Kidney epithelial cell (primary cell): ENCODE measurements around the gene CUX1. TPM values are rescaled to one million over a fixed set of nuclear protein-coding genes. Genes with fewer than 3 reads are reported as not detected.

Experiments used
- DNase-seq: peaks from one replicate; pipeline ENCODE4 v3.0.0-alpha.2; 2010; ENCODE audit warnings: low read depth
- H3K27me3 ChIP-seq: 2 replicates; pipeline ENCODE4 v1.6.0; 2011; ENCODE audit warnings: low read length; ENCODE audit not compliant: control insufficient read depth, insufficient read depth
- H3K36me3 ChIP-seq: 2 replicates; pipeline ENCODE4 v1.5.1; 2011; ENCODE audit warnings: low read length; ENCODE audit not compliant: control insufficient read depth, insufficient read depth
- H3K4me3 ChIP-seq: 2 replicates; pipeline ENCODE4 v1.5.1; 2011; ENCODE audit warnings: low read depth, mild to moderate bottlenecking, control low read depth, low read length
- total RNA-seq: library from RNA; depleted of rRNA; stranded (reverse); fragments of >200 nt; gene quantifications from 2 replicates; pipeline ENCODE4 v1.2.3, GENCODE V29; 2015
- TF ChIP-seq, protein P1 (sequence below): IDR thresholded peaks from 2 replicates; pipeline ENCODE4 v1.5.1; 2011; ENCODE audit warnings: mild to moderate bottlenecking, moderate library complexity, low read length, control low read depth, inconsistent platforms; ENCODE audit not compliant: insufficient read depth, poor library complexity, severe bottlenecking

Gene CUX1
- total RNA-seq, 1 donor from 2014 or later, result 56.7 TPM

GRCh38 chr7:101933688-101934121 is 116.3 kb downstream of the CUX1 start:
- Histone ChIP-seq H3K4me3 (no peak overlapping the region), H3K36me3 (no peaks in the 10 kb centered on the region), H3K27me3 (no peaks in the 10 kb centered on the region)
- no peak for DNase-seq
- TF ChIP-seq, protein P1, sequence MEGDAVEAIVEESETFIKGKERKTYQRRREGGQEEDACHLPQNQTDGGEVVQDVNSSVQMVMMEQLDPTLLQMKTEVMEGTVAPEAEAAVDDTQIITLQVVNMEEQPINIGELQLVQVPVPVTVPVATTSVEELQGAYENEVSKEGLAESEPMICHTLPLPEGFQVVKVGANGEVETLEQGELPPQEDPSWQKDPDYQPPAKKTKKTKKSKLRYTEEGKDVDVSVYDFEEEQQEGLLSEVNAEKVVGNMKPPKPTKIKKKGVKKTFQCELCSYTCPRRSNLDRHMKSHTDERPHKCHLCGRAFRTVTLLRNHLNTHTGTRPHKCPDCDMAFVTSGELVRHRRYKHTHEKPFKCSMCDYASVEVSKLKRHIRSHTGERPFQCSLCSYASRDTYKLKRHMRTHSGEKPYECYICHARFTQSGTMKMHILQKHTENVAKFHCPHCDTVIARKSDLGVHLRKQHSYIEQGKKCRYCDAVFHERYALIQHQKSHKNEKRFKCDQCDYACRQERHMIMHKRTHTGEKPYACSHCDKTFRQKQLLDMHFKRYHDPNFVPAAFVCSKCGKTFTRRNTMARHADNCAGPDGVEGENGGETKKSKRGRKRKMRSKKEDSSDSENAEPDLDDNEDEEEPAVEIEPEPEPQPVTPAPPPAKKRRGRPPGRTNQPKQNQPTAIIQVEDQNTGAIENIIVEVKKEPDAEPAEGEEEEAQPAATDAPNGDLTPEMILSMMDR, result no peak

DNA sequence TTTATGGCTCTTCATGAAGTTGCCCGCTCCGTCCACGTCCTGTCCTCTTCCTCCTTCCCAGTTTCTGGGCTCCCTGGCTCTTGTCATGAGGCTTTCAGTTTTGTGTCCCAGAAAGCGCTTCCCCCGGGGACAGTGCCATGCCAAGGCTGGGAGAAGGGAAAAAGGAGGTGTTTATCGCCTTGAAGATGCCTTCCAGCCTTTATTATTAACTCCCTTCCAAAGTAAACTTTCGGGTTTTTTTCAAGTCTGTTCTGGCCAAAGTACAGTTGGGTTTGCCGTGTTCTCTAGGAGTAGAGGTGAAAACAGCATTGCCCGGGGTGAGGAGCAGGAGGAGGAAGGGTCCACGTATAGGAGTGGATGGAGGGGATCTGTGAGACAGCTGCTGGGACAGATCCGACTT is 117.2 kb downstream of the CUX1 start:
- DNase-seq, result no peak
- no peak overlapping the region for H3K4me3 ChIP-seq
- no peaks in the 10 kb centered on the region for H3K36me3 ChIP-seq
- TF ChIP-seq, protein P1, result no peak
- no peaks in the 10 kb centered on the region for H3K27me3 ChIP-seq

DNA sequence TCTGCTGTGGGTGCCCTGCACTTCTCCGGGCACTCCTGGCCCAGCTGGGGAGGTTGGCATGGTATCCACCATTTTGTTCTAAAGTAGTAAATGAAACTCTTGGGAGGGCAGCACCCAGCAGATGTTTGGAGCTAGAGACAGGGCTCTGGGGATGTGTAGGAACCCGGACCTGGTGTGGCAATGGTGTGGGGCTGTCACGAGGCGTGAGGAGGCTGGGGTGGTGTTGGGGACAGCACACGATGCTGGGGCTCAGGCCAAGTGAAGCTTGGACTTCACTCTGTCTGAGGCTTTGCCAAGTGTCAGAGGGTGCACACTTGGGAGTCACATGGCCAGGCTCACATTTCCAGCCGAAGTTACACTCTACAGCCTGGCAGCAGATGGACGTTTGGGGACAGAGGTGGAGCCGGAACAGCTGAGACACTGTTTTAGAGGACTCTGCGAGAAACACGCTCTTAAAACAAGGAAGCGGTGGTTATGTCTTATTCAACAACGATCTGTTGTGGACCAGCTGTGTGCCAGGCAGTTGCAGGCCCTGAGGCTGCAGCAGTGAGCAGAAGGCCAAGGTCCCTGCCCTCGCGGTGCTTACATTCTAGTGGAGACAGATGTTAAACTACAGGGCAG is 118.2 kb downstream of the CUX1 start:
- H3K36me3 ChIP-seq, result no peaks in the 10 kb centered on the region
- TF ChIP-seq, protein P1, result no peak
- no peak for DNase-seq
- H3K4me3 ChIP-seq, result no peak overlapping the region
- H3K27me3 ChIP-seq, result no peaks in the 10 kb centered on the region

DNA sequence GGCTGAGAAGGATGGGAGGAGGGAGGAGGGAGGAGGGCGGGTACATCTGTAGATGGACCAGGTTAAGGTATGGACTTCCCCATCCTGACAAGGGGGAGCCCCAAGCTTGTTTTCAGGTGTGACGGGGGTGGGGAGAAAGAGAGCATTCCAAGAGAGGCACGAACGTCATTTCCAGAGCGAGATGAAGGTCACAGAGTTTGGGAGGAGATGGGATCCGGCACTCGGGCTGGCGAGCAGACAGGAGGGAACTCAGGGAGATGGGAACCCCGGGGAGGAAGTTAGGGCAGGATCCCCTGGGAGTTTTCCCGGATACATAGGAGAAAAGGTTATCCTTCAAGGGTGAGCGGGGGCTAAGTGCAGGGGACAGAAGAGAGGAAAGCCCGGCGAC is 118.8 kb downstream of the CUX1 start:
- Histone ChIP-seq H3K4me3 (no peak overlapping the region), H3K27me3 (no peaks in the 10 kb centered on the region), H3K36me3 (no peaks in the 10 kb centered on the region)
- TF ChIP-seq, protein P1, result no peak
- no peak for DNase-seq

DNA sequence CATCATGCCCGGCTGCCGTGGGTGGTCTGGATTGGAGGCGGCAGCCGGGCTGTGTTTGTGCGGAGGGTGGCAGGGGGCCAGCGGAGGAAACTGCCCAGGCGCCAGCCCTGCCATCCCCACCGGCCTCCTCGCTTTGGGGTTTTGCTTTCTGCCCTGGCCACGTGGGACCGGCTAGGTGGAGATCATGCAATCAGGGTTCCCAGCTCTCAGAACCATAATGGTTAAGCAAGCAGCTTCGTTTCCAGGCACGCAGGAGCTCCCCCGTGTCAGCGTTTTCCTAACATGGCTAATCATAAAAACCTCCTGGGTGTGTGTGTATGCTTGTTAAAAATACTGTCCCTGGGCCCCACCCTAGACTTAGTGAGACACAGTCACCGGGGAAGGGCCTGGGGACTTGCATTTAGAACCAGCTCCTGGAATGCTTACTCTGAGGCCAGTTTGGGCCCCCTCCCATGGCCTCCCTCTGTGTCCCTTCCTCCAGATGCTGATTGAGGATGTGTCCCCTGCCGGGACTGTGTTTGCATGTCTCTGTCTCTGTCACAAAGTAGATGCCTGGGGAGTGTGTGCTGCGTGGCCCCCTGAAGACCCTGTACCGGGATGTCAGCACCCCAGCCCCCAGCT is 119.3 kb downstream of the CUX1 start:
- H3K4me3 ChIP-seq, result no peak overlapping the region

More for the DNA sequence above, 119.3 kb downstream of the CUX1 start:
- H3K36me3 ChIP-seq, result no peaks in the 10 kb centered on the region
- TF ChIP-seq, protein P1, result no peak
- no peak for DNase-seq
- no peaks in the 10 kb centered on the region for H3K27me3 ChIP-seq
